B cell (primary cell): ENCODE data around the gene ARSI. TPM values are rescaled to one million over a fixed set of nuclear protein-coding genes. Genes with fewer than 3 reads are reported as not detected.

Experiments used
- ATAC-seq: fragments of 200-7000 bp; cut with Tn5 transposase; one replicate; pipeline ENCODE4 v1.10.0; 2021; ENCODE audit warnings: low read depth, mild to moderate bottlenecking, moderate number of reproducible peaks, moderate library complexity
- CTCF ChIA-PET: fragments of 350-600 bp; sonication (Branson Sonifier 250); formaldehyde crosslinking; loops from one replicate; lab custom pipeline; 2021; ENCODE audit warnings: antibody characterized with exemption, inconsistent platforms; lab: Charles Lee
- POLR2A ChIA-PET: fragments of 350-600 bp; sonication (Branson Sonifier 250); formaldehyde crosslinking; loops from one replicate; lab custom pipeline; 2021; ENCODE audit warnings: antibody characterized with exemption; lab: Charles Lee
- DNase-seq: peaks from one replicate; pipeline ENCODE4 v3.0.0; 2013
- H2AFZ ChIP-seq: 2 replicates; pipeline ENCODE4 v1.6.1; 2012; ENCODE audit warnings: mild to moderate bottlenecking, low read depth, low read length; ENCODE audit not compliant: insufficient read depth, poor library complexity, severe bottlenecking
- H3K27ac ChIP-seq, 2 donors: 1 replicate in 1 of 2; 2 replicates in 1 of 2; pipeline ENCODE4 v1.5.1; 2012 to 2013; ENCODE audit warnings: low read length in 2 of 2, mild to moderate bottlenecking in 2 of 2, moderate library complexity in 1 of 2
- H3K27me3 ChIP-seq, 4 experiments: fragments of 200-600 bp in 1 of 4; sonication (generic) in 1 of 4; replicated peaks in 1 of 4; 1 replicate in 2 of 4; 2 replicates in 2 of 4; pipeline versions ENCODE4 v1.6.1 to v1.7.0; 2013 to 2016; ENCODE audit warnings: low read length in 3 of 4, mild to moderate bottlenecking in 2 of 4, mixed read lengths in 1 of 4, moderate library complexity in 1 of 4; ENCODE audit not compliant: insufficient read depth in 4 of 4, control insufficient read depth in 3 of 4; ENCODE audit errors: control extremely low read depth in 1 of 4
- H3K36me3 ChIP-seq, 2 experiments: replicated peaks in 1 of 2; 1 replicate in 1 of 2; 2 replicates in 1 of 2; pipeline versions ENCODE4 v1.6.1 to v1.7.1; 2013; ENCODE audit warnings: low read length in 1 of 2; ENCODE audit not compliant: insufficient read depth in 2 of 2, control insufficient read depth in 1 of 2; ENCODE audit errors: control extremely low read depth in 1 of 2, extremely low read depth in 1 of 2
- H3K4me1 ChIP-seq, 2 donors: fragments of 200-600 bp in 1 of 2; sonication (generic) in 1 of 2; 1 replicate in 1 of 2; 2 replicates in 1 of 2; pipeline versions ENCODE4 v1.5.1 to v1.6.1; 2013 to 2017; ENCODE audit warnings: low read length in 2 of 2; ENCODE audit not compliant: control insufficient read depth in 2 of 2, insufficient read depth in 2 of 2
- H3K4me2 ChIP-seq: replicated peaks from 2 replicates; pipeline ENCODE3; 2012; ENCODE audit warnings: mild to moderate bottlenecking, low read depth, low read length; ENCODE audit not compliant: poor library complexity, severe bottlenecking
- H3K4me3 ChIP-seq, 5 experiments: fragments of 200-600 bp in 1 of 5; sonication (generic) in 1 of 5; 1 replicate in 3 of 5; 2 replicates in 2 of 5; pipeline versions ENCODE4 v1.5.1 to v1.7.0; 2011 to 2016; ENCODE audit warnings: low read length in 4 of 5, mild to moderate bottlenecking in 4 of 5, low read depth in 2 of 5, control low read depth in 1 of 5, moderate library complexity in 1 of 5; ENCODE audit not compliant: insufficient read depth in 1 of 5; ENCODE audit errors: control extremely low read depth in 1 of 5, extremely low read depth in 1 of 5
- H3K79me2 ChIP-seq: fragments of 200-600 bp; sonication (generic); one replicate; pipeline ENCODE4 v1.6.0; 2016; ENCODE audit warnings: low read length; ENCODE audit not compliant: control insufficient read depth, insufficient read depth
- H3K9ac ChIP-seq: fragments of 200-600 bp; sonication (generic); 2 replicates; pipeline ENCODE4 v1.6.1; 2017; ENCODE audit warnings: mild to moderate bottlenecking, low read length, moderate library complexity
- H3K9me3 ChIP-seq, 3 donors: one replicate each; pipeline versions ENCODE4 v1.6.1 to v1.7.1; 2013; ENCODE audit warnings: low read length in 2 of 3; ENCODE audit not compliant: control insufficient read depth in 2 of 3, insufficient read depth in 1 of 3; ENCODE audit errors: control extremely low read depth in 1 of 3
- H4K20me1 ChIP-seq: 2 replicates; pipeline ENCODE4 v1.6.0; 2012; ENCODE audit warnings: mild to moderate bottlenecking, low read length; ENCODE audit not compliant: insufficient read depth, control insufficient read depth, poor library complexity, severe bottlenecking
- H3K27ac Mint-ChIP-seq: one replicate; pipeline ENCODE4 v1.8.0; 2021; ENCODE audit warnings: mixed read lengths
- H3K27me3 Mint-ChIP-seq: one replicate; pipeline ENCODE4 v1.8.0; 2021; ENCODE audit warnings: mixed read lengths
- H3K4me1 Mint-ChIP-seq: one replicate; pipeline ENCODE4 v1.8.0; 2021; ENCODE audit warnings: mixed read lengths
- H3K4me3 Mint-ChIP-seq: one replicate; pipeline ENCODE4 v1.8.0; 2021; ENCODE audit warnings: mixed read lengths
- H3K9me3 Mint-ChIP-seq: one replicate; pipeline ENCODE4 v1.8.0; 2022; ENCODE audit warnings: mixed read lengths; ENCODE audit not compliant: insufficient read depth
- EZH2 ChIP-seq: IDR thresholded peaks from 2 replicates; pipeline ENCODE4 v1.6.1; 2012; ENCODE audit warnings: borderline replicate concordance, low read depth, mild to moderate bottlenecking, moderate library complexity, low read length; ENCODE audit not compliant: insufficient read depth, poor library complexity, severe bottlenecking
- WGBS: methylation state at CpG from one replicate; pipeline ENCODE4 v1.1.5; 2013; ENCODE audit warnings: missing lambda C conversion rate; ENCODE audit not compliant: insufficient coverage; 5-methylcytosine and 5-hydroxymethylcytosine counted together
- intact Hi-C: fragments of 100-400 bp; cut with micrococcal nuclease; formaldehyde crosslinking; loops from one replicate; pipeline ENCODE4 v1.10.0; 2022
- polyA plus RNA-seq: library from polyadenylated mRNA; depleted of rRNA; stranded (reverse); fragments of >200 nt; gene quantifications from 2 replicates; pipeline ENCODE4 v1.2.3, GENCODE V29; 2012
- total RNA-seq, 2 donors: library from RNA; stranded (reverse); fragments of 120-200 nt in 1 of 2; gene quantifications; 1 replicate in 1 of 2; 2 replicates in 1 of 2; pipeline versions ENCODE4 v1.2.3 to v1.2.4, GENCODE V29; 2013 to 2022
- TF ChIP-seq, protein P1 (sequence below): fragments of 200-600 bp; IDR thresholded peaks from one replicate; pipeline ENCODE4 v1.8.0; 2022; ENCODE audit warnings: antibody characterized with exemption, mild to moderate bottlenecking

Gene ARSI
- total and polyA plus RNA-seq, 2 donors (not counting 1 experiment from before 2014, with no cell fraction given), result not detected

- ChIA-PET CTCF (no interaction called here), POLR2A (no interaction called here)
- DNase-seq (no peak), ATAC-seq (no peak)
- Histone ChIP-seq H4K20me1 (no peaks in the 10 kb centered on the region), H3K27me3 (peaks cover 0 to 7% (median 3%) of the 10 kb centered on the region in 4 experiments), H2AFZ (no peak overlapping the region), H3K79me2 (no peaks in the 10 kb centered on the region), H3K4me1 (no peaks in the 10 kb centered on the region), H3K9ac (no peak overlapping the region), H3K4me2 (no peak overlapping the region), H3K9me3 (peaks cover 0 to 2% (median 0%) of the 10 kb centered on the region in 3 donors), H3K27ac (no peak overlapping the region), H3K36me3 (no peaks in the 10 kb centered on the region), H3K4me3 (no peak overlapping the region)
- intact Hi-C loops, result no loop called here
- no peaks in the 10 kb centered on the region for H3K4me1 Mint-ChIP-seq
- H3K27me3 Mint-ChIP-seq, result peaks cover 18% of the 10 kb centered on the region
- H3K9me3 Mint-ChIP-seq, result no peaks in the 10 kb centered on the region
- 91% methylated on average over 11 of the region's 17 CpGs for whole genome bisulfite sequencing
- no peak overlapping the region for H3K27ac Mint-ChIP-seq
- no peak for TF ChIP-seq EZH2
- TF ChIP-seq, protein P1, sequence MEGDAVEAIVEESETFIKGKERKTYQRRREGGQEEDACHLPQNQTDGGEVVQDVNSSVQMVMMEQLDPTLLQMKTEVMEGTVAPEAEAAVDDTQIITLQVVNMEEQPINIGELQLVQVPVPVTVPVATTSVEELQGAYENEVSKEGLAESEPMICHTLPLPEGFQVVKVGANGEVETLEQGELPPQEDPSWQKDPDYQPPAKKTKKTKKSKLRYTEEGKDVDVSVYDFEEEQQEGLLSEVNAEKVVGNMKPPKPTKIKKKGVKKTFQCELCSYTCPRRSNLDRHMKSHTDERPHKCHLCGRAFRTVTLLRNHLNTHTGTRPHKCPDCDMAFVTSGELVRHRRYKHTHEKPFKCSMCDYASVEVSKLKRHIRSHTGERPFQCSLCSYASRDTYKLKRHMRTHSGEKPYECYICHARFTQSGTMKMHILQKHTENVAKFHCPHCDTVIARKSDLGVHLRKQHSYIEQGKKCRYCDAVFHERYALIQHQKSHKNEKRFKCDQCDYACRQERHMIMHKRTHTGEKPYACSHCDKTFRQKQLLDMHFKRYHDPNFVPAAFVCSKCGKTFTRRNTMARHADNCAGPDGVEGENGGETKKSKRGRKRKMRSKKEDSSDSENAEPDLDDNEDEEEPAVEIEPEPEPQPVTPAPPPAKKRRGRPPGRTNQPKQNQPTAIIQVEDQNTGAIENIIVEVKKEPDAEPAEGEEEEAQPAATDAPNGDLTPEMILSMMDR, result no peak
- no peak overlapping the region for H3K4me3 Mint-ChIP-seq
Measured at GRCh38 chr5:150295741-150296486, 6.8 kb downstream of the ARSI start.

GRCh38 chr5:150295172-150295634, 7.5 kb downstream of the ARSI start:
- no peaks in the 10 kb centered on the region for H3K4me1 Mint-ChIP-seq
- H3K9me3 ChIP-seq, result peaks cover 0 to 2% (median 0%) of the 10 kb centered on the region in 3 donors
- 75% methylated on average over 10 of the region's 10 CpGs for WGBS
- DNase-seq, result no peak
- CTCF ChIA-PET, result no interaction called here
- no peak overlapping the region for H2AFZ ChIP-seq
- no peak overlapping the region for H3K4me2 ChIP-seq
- no peak overlapping the region for H3K27ac Mint-ChIP-seq
- no peak overlapping the region for H3K9ac ChIP-seq
- no peak for TF ChIP-seq EZH2
- TF ChIP-seq, protein P1, result no peak
- intact Hi-C loops, result no loop called here
- H3K9me3 Mint-ChIP-seq, result no peaks in the 10 kb centered on the region
- H3K79me2 ChIP-seq, result no peaks in the 10 kb centered on the region
- no peak overlapping the region for H3K27ac ChIP-seq
- H3K4me3 Mint-ChIP-seq, result no peak overlapping the region
- POLR2A ChIA-PET, result no interaction called here
- peaks cover 0 to 5% (median 2%) of the 10 kb centered on the region in 4 experiments for H3K27me3 ChIP-seq
- H3K4me1 ChIP-seq, result no peaks in the 10 kb centered on the region
- H3K4me3 ChIP-seq, result no peak overlapping the region
- peaks cover 11% of the 10 kb centered on the region for H3K27me3 Mint-ChIP-seq
- H3K36me3 ChIP-seq, result no peaks in the 10 kb centered on the region
- H4K20me1 ChIP-seq, result no peaks in the 10 kb centered on the region
- ATAC-seq, result no peak
